T-helper 2 cell treated with Interferon-gamma antibody and Interleukin-4, amounts not matched to agents 100 ng/mL and 5 ng/mL, for 36 hours (primary cell): ENCODE results near the gene MSH3. TPM values are rescaled to one million over a fixed set of nuclear protein-coding genes. Genes with fewer than 3 reads are reported as not detected.
"Not testable (repeated sequence)": the region's sequence is repeated elsewhere in the genome, so short reads cannot be mapped to it uniquely, and the experiment has no call there.

ENCODE experiments used
- intact Hi-C: fragments of 100-400 bp; cut with micrococcal nuclease; formaldehyde crosslinking; loops from one replicate; pipeline ENCODE4 v1.15.1; 2023
- total RNA-seq: library from RNA; stranded (reverse); gene quantifications from 2 replicates; pipeline ENCODE4 v1.2.3, GENCODE V29; 2022

The MSH3 gene
- total RNA-seq, 1 donor from 2014 or later = 20.8 TPM

DNA sequence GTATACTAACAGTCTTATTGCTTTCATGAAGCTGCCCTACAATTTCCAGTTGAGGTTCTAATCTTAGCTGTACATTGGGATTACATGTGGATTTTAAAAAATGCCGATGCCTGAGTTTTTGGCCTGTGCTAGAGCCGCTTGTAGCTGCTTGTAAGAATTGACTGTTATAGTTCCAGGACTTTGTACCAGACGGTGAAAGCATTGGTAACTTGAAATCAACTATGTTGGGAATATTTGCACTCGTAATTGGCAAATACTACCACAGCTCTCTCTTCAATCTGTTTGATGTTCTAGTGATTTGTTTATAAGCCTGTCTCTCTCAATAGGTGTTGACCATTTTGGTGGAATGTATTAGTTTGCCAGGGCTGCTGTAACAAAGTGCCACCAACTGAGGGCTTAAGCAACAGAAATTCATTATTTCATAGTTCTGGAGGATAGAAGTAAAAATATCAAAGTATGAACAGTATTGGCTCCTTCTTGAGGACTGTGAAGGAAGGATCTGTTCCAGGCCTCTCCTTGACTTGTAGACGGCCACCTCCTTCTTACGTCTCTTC, 50.8 kb downstream of the MSH3 start:
- intact Hi-C loops = no loop called here

DNA sequence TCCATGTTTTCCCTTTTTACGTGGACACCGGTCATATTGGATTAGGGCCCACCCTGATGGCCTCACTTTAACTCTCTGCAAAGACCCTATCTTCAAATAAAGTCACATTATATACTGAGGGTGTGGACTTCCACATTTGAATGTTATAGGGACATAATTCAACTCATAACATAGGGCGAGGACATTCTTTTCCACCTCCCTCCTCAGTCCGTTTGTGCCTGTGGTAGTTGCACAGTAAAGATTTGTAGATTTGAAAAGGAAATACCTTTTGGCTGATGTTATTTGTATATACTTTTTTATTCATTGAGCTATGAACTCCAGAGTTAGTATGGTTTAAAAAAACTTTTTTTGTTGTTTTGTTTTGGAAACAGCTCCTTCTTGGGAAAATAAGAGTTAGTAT, 51.3 kb downstream of the MSH3 start:
- intact Hi-C loops = no loop called here

GRCh38 chr5:80706835-80707447, 52.5 kb downstream of the MSH3 start:
- intact Hi-C loops = no loop called here

DNA sequence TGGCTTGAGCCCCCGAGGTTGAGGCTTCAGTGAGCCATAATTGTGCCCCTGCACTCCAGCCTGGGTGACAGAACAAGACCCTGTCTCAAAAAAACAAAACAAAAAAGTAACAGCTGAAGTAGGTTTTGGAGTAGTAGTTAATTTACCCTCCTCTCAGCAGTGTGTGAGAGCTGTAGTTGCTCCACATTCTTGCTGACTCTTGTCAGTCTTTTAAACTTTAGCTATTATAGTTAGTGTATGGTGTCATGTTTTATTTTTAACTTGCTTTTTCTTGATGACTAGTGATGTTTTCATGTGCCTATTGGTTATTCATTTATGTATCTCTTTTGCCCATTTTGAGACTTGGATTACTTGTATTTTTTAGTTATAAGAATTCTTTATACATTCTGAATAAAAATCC, 53.2 kb downstream of the MSH3 start:
- intact Hi-C loops = no loop called here

DNA sequence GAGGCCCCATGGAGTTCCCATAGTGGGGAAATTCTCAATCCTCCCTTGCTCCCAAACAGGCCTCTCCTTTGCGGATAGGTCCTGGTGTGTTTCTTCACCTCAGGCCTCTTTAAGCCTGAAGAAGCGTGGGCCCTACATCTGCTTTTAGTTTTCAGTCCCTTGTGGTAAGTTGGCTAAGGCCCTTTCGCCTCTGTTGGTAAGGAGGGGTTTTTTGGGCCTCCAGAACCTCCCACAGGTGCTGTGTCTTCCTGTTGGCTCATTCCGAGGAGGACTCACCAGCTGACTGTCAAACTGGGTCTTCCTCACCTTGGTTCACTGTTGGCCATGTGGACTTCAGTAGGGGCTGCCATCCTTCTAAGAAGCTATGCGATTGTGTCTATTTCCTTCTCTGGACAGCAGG, 56.8 kb downstream of the MSH3 start:
- intact Hi-C loops = loop anchor here (10.0 kb wide), 1 partner anchor 394 kb away; no protein-coding TSS in a partner anchor

DNA sequence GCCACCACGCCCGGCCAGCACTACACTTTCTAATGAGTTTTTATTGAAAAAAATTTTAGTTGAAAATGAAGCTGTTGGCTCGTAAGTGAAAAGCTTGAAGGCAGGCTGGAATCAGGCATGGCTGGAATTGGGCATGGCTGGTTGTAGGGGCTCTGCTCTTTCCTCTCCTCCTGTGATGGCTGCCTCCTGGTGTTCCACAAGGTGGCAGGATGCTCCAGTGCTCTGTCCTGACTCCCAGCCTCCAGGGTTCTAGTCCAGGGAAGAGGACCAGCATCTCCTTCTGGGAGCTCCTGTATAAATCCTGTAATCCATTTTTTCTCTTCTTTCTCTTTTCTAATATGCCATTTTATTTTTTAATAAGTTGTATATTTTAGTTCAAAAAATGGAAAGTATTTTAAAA, 57.5 kb downstream of the MSH3 start:
- intact Hi-C loops = loop anchor here (10.0 kb wide), 1 partner anchor 393 kb away; no protein-coding TSS in a partner anchor

GRCh38 chr5:80712919-80713318, 58.5 kb downstream of the MSH3 start:
- intact Hi-C loops = loop anchor here (10.0 kb wide), 1 partner anchor 392 kb away; no protein-coding TSS in a partner anchor

- intact Hi-C loops = loop anchor here (10.0 kb wide), 1 partner anchor 391 kb away; no protein-coding TSS in a partner anchor
These were observed 59.2 kb downstream of the MSH3 start for GRCh38 chr5:80713631-80714030.

DNA sequence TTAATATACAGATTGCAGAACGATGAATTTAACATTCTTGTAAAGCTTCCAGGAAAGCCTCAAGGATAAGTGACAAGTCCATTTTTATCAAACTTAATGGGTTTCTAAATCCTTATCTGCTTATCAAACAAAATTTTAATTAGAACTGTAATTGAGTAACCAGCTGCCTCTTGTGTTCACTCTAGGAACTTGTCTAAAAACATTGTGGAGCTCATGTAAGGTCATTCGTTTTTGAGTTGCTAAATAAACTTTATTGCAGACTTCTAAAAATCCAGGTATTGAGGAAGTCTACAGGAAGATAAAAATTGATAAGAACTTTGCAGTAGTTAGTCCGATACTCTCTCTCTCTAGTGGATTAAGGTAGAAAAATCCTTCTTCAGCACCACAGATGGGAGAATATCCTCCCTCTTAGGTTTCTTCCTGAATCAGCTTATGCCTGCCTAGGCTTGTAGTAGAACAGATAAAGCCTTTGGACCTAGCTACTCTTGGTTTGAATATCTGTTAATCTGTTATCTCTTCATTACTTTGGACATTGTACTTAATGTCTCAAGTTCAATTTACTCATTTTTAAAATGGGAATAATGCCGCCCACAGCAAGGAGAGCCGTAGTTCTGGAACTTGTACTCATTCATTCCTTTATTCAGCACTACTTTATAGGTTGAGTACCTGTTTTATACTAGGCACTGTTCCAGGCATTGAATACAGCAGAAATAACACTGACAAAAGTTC, 60.3 kb downstream of the MSH3 start:
- intact Hi-C loops = loop anchor here (10.0 kb wide), 1 partner anchor 390 kb away; no protein-coding TSS in a partner anchor

DNA sequence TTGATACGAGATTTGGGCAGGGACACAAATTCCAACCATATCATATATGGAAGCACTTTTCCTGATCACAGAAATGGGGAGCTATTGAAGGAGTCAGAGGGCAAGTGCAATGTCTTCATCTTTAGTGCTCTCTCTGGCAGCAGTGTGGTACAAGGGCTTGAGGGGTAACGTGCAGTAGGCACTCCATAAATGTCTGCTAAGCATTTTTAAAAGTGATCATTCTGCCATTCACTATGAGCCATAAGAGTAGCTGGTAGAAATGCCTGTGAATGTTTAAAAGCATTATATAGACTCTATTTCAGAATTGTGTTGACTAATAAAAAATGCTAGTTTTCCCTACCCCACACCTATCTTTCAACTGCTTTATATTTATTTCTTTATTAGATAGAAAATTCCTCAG, 61.4 kb downstream of the MSH3 start:
- intact Hi-C loops = loop anchor here (10.0 kb wide), 1 partner anchor 389 kb away; no protein-coding TSS in a partner anchor

- intact Hi-C loops = no loop called here
These were observed 65.7 kb downstream of the MSH3 start for GRCh38 chr5:80720181-80720580.

DNA sequence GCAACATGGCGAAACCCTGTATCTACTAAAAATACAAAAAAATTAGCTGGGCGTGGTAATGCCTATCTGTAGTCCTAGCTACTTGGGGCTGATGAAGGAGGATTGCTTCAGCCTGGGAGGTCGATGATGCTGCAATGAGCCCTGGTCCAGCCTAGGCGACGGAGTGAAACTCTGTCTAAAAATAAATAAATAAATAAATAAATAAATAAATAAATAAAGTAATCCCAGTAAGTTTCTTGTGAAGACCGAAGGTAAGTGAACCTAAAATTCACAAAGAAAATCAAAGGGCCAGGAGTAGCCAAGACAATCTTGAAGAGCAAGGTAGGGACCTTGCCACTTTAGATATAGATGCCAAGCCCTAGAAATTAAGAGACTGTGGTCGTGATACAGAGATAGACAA, 68.5 kb downstream of the MSH3 start:
- intact Hi-C loops = no loop called here

- intact Hi-C loops = no loop called here
These were observed 71.0 kb downstream of the MSH3 start for GRCh38 chr5:80725446-80725845.

GRCh38 chr5:80736730-80737129, 82.3 kb downstream of the MSH3 start:
- intact Hi-C loops = no loop called here

- intact Hi-C loops = no loop called here
These were observed 84.0 kb downstream of the MSH3 start for GRCh38 chr5:80738466-80738865.

- intact Hi-C loops = no loop called here
These were observed 84.6 kb downstream of the MSH3 start for GRCh38 chr5:80739057-80739456.

- intact Hi-C loops = no loop called here
These were observed 85.0 kb downstream of the MSH3 start for GRCh38 chr5:80739496-80739895.

GRCh38 chr5:80739898-80740297, 85.4 kb downstream of the MSH3 start:
- intact Hi-C loops = no loop called here

- intact Hi-C loops = not testable (repeated sequence)
These were observed 86.0 kb downstream of the MSH3 start for GRCh38 chr5:80740488-80740887.

DNA sequence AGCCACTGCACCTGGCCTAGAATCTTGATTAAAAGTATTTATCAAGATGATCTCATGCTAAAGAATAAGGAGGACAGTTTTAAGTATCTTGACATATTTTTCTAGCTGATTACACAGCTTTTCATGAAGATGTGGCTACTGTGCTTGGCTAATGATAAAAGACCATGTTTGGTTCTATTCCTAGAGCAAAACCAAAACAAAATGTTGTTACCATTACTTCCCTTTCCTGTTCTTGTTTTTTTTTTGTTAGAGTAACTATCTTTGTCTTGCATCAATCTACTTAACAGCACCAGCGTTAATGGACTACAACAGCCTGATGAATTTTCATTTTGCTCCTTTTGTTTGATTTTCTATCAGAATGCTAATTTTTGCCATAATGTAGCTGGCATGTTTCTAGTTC, 86.5 kb downstream of the MSH3 start:
- intact Hi-C loops = loop anchor here (1.0 kb wide), 1 partner anchor 14 kb away; no protein-coding TSS in a partner anchor

GRCh38 chr5:80744149-80744548, 89.7 kb downstream of the MSH3 start:
- intact Hi-C loops = no loop called here

GRCh38 chr5:80745490-80745889, 91.0 kb downstream of the MSH3 start:
- intact Hi-C loops = no loop called here
